HPDE6-E6E7 (cell line): ENCODE measurements around the gene PTPA.

Experiments used
- DNase-seq: peaks from one replicate; pipeline ENCODE4 v3.0.0; 2011; ENCODE audit warnings: missing footprints; ENCODE audit errors: extremely low spot score

Gene PTPA

DNA sequence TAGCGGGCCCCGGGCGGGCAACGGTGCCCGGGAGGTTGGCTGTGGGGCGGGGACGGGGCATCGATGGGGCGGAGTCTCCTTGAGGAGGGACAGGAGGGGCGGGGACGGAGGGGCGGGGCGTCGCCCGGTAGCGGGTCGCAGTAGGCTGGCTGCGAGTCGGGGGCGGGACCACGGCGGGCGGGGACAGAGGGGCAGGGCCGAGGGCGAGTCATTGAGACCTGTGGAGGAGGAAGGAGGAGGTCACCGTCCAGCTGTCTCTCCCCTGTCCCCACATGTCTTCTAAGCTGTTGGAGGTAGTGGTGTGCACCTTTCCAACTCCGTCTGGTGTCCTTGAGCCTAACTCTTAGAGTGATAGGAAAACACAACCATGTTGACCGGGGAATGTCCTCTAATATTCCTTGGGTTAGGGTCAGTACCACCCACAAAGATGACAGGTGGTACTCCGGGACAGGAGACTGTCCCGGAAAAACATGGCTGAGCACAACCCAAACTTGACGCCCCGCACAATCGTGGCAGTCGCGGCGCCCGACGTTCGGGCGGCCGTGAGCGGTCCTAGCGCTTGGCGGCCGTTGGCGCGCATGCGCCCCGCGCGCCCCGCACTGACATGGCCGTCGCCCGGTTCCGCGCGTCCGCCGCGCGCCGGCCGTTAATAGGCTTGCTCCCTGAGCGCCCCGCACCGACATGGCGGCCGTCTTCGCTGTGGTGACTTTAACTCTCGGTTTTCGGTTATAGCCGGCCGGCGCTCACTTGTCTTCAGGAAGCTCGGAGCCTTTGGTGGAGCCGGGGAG lies at the start of gene PTPA, which contains the start of gene CRAT:
Gene PTPA (plus strand): TSS at position 676 of the 788 bp plus-strand sequence. CDS start 186 bp downstream, outside the sequence.
Gene CRAT (minus strand): TSS at position 54 of the 788 bp plus-strand sequence. CDS start 284 bp downstream, outside the sequence.
- peak; percentile 98 for DNase-seq

DNA sequence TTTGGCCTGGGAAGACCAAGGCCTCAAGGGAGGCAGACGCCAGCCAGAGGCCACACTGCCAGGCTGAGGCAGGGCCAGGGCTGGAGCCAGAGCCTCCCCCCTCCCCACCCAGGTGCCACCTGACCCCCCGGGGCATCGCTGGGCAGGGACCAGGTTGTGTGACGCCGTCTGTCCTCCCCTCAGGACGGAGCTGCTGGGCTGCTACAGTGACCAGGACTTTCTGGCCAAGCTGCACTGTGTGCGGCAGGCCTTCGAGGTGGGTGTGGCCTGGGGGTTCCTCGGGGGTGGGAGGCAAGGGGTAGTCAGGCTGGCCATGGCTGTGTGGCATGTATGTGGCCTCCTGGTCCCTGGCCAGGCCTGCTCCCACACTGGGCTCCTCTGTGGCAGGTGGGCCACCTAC lies 48.2 kb upstream of the PTPA start:
- DNase-seq: no peak

DNA sequence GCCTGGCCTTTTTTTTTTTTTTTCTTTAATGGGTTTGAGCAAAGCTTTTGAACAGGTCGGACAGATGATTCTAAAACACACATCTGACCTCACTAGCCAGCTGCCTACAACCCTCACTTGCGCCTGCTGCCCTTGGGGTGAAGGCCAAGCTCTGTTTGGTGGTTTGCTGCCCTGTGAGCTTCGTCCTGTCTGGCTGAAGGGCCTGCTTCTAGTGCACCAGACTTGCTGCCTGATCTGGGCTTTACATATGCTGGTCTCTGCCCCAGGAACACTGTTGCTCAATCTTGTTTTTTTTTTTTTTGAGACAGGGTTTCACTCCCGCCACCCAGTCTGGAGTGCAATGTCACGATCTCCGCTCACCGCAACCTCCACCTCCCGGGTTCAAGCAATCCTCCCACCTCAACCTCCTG lies 46.7 kb upstream of the PTPA start:
- DNase-seq: no peak

DNA sequence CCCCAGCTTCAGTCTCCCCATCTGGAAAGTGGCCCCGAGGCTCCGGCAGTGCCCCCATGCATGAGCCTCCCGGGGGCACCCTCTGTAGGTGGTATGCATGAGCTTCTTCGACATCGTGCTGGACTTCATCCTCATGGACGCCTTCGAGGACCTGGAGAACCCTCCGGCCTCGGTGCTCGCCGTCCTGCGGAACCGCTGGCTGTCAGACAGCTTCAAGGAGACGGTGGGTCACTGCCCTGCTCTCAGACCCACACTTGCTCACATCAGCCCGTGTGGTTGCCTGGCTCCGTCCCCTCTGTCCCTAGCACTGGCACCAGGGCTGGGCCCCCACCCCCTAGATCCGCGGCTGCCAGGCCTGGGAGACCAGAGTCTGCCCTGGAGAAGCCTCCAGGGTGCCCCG lies 43.1 kb upstream of the PTPA start:
- no peak for DNase-seq

DNA sequence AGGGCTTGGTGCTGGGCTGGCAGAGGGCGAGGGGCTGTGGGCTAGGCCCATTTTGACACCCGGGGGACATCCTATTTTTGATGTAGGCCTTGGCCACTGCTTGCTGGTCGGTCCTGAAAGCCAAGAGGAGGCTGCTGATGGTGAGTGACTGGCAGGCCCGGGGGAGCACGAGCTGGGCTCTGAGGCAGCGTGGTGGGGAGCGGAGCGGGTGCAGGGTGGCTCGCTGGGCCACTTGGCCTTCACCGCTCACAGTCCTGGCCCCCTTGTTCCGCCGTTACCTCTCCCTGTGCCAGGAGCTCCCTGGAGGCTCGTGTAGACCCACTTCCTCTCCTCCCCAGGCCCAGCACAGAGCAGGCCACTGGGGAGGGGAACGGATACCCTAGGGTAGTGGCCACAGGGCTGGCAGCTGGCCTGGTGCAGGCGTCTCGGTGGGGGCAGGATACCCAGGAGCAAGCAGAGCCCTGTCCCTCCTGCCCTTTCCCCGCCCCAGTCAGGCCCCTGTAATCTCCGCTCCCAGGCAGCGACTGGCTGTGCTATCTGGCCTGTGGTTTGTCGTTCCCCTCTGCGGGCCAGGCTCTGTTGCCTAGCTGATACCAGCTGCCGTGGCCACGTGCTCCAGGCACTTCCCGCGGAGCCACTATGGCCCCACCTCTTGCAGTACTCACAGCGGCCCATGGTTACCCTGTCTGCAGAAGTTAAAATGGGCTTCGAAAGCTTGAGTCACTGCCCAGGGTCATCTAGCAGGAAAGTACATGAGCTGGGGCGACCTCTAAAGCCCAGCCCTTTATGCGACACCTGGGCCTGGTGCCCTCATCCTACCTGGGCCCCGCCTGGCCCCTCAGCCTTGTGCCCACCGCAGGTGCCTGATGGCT lies 42.0 kb upstream of the PTPA start:
- DNase-seq: no peak

DNA sequence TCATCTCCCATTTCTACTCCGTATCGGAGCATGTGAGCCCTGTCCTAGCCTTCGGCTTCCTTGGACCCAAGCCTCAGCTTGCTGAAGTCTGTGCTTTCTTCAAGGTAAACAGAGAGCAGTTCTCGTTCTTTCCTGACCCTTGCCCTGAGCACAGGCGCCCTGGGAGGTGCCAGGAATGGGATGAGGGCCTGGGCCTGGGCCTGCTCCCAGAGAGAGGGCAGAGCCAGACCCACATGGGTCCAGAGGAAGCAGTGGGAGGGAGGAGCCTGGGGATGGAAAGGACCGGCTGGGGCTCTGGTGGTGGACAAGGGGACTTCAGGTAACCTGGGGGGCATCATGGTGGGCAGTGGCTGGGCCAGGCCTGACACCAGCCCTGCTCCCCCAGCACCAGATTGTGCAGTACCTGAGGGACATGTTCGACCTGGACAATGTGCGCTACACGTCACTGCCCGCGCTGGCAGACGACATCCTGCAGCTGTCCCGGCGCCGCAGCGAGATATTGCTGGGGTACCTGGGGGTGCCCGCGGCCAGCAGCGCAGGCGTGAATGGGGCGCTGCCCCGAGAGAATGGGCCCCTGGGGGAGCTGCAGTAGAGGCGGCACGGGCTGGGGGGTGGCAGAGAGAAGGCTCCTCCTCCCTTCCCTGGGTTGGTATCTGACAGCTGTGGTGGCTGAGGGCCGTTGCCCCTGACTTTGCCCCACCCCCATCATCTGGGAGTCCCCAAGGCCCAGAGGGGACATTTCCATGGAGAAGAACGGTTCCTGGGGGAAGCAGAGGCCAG lies 41.2 kb upstream of the PTPA start:
- DNase-seq: no peak

DNA sequence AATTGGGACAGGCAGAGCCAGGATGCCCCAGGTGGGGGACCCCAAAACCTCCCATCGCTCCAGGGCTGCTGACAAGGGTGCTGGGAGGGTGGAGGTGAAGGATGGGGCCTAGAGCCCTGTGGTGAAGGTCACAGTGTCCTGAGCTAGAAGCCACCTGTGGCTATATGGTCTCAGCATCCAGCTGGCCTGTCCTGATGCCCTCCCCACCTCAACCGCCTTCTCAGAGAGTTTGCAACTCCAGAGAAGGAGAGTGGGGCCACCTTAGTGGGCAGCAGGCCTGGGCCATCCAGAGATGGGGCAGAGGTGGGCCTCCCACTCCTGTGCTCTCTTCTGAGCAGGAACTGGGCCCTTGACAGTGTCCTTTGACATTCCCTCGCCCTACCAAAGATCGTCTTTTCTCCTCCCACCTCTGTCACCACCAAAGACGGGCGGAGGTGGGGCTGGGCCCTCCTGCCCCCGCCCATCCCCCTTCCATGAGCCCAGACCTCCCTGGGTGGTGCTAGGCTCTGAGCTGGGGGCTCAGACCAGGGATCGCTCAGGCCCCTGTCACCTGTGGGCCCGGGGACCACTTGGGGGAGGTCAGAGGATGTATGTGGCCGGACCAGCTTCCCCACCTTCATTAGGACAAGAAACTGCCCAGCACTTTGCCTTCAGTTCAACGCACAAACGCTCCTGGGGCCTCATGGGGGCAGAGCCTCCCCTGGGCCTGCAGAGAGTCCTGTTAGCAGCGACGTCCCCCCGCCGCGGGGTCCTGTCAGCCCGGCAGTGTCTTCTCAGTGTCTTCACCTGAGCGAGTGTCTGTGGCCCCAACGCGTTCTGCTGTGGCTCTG lies 40.3 kb upstream of the PTPA start:
- no peak for DNase-seq

DNA sequence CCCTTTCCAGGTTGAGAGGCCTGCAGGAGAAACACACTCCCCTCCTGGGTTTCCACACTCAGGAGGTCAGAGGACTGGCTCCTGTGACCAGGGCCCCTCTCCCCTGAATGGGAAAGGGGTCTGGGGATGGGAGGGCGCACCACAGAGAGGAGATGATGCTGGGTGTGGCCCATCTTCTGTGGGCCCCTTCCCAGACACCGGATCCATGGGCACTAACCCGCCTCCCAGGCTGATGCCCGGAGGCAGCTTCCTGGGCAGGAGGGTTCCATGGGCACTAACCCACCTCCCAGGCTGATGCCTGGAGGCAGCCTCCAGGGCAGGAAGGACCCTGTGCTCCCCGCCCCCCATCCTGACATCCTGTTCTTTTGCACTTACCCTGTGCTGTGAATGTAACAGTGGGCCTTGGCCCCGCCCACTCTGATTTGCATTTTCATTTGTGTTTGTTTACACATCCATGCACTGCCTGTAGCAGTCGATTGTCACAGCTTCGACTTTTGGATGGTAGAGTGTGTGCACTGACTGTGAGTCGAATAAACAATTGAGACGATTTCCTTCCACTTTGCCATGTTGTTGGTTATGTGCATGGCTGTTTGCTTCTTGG lies 39.6 kb upstream of the PTPA start:
- no peak for DNase-seq

DNA sequence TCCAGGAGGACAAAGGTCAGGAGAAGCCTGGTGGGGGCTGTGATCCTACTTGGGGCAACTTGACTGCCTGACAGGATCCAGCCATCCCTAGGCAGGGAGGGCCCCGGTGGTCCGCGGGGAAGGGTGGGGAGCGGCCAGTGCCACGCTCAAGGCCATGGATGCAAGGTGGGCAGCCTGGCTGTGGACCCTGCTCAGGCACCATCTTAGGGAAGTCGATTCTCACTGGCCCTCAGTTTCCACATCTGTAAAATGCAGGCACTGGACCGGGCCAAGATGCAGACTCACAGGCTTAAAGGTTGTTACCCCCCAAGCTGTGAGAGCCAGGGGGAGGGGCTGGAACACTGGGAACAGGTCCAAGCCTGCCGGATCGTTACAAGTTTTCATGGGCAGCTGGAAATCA lies 39.0 kb upstream of the PTPA start:
- no peak for DNase-seq

DNA sequence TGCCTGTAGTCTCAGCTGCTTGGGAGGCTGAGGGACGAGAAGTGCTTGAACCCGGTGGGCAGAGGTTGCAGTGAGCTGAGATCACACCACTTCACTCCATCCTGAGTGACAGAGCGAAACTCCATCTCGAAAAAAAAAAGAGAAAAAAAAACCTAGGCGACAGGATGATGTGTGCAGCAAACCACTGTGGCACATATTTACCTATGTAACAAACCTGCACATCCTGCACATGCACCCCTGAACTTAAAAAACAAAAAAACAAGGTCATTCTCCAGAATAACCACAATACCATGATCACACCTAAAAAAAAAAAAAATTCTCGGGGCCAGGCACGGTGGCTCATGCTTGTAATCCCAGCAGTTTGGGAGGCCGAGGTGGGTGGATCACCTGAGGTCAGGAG lies 37.8 kb upstream of the PTPA start:
- no peak for DNase-seq

DNA sequence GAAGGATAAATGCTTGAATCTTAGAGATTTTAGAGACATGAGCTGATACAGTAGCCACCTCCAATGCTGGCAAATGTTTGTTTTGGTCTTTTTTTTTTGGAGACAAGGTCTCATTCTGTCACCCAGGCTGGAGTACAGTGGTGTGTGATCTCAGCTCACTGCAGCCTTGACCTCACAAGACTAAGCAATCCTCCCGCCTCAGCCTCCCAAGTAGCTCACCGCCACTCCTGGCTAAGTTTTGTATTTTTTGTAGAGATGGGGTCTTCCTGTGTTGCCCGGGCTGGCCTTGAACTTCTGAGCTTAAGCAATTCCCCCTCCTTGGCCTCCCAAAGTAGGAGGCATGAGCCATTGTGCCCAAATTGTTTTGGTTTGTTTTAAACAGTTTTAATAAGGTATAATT lies 37.1 kb upstream of the PTPA start:
- no peak for DNase-seq

DNA sequence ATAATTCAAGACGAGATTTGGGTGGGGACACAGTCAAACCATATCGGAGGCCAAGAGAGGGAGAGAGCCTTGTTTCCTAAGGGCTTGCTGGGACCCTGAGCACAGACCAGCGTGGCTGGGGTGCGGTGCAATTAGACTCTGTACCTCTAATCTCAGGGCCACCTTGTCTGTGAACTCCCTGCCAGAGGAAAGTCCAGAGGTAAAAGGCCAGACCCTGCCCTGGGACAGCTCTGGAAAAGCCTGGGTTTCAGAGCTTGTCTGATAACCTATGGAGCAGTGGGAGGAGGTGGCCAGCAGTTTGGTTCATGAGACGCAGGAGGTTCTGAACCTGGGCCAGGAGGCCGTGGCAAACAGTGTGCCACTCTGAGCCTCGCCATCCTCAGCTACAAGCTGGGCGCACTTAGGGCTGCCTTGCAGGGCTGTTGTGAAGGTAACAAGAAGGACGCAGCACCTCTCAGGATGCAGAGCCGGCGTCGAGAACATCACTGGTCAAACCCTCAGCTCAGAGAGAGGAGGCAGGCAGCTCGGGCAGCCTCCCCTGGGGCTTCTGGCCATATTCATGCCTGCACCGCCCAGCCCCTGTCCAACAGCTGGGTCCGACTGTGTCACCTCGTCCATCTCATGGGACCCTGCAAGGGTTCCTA lies 35.1 kb upstream of the PTPA start:
- no peak for DNase-seq

DNA sequence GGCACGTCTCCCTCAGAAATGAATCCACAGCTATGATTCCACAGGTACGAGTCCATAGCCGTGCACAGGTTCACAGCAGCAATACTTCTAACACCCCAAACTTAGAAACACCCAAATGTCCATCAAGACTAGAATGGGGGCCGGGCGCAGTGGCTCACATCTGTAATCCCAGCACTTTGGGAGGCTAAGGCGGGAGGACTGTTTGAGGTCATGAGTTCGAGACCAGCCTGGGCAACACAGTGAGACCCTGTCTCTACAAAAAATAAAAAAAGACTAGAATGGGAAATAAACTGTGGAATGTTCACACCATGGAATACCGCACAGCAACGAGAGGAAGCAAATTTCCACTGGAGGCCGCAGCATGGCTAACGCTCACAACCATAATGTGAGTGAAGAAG lies 34.6 kb upstream of the PTPA start:
- no peak for DNase-seq

DNA sequence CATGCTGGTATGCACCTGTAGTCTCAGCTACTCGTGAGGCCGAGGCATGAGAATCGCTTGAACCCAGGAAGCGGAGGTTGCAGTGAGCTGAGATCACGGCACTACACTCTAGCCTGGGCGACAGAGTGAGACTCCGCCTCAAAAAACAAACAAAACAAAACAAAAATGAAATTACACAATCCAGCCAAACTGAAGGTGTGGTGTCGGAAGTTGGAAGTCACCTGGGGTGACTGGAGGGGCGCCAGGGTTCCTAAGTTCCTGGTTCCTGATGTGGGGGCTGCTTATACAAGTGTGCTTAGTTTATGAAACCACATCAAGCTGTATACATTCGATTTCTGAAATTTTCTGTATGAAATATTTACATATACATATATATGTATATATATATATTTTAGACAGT lies 34.0 kb upstream of the PTPA start:
- DNase-seq: no peak

DNA sequence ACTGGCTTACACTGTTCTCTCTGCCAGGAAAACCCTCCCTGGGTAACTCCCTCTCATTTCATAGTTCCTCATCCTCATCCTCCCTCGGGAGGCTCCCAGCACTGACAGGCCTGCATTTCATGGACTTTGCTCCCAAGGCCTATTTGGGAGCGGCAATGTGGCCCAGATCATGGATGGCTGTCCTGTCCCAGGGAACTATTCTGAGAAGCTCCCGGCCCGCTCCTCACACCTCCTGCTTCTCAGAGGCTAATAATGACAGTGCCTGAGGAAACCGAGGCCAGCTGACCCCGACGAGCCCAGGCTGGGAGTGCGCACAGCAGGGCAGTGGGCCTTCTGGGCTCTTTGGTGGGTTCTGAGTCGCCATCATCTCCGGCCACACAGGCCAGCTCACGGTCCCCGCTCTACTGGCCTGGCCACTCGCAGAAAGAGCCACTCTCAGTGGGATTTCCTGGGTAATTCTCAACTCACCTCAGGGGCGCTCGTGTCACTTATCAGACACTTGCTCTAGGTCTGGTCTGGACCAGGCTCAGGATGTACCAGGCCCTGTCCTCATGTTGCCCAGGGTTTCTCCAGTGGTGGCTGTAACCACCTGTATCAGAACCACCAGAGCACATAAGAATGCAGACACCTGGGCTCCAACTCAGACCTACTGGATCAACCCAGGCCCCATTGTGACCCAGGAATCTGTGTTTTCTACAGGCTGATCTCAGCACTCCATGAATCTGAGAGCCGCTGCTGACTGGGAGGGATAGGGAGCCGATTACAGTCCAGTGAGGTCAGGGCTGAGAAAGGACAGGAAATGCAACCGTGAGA lies 32.3 kb upstream of the PTPA start:
- DNase-seq: no peak

DNA sequence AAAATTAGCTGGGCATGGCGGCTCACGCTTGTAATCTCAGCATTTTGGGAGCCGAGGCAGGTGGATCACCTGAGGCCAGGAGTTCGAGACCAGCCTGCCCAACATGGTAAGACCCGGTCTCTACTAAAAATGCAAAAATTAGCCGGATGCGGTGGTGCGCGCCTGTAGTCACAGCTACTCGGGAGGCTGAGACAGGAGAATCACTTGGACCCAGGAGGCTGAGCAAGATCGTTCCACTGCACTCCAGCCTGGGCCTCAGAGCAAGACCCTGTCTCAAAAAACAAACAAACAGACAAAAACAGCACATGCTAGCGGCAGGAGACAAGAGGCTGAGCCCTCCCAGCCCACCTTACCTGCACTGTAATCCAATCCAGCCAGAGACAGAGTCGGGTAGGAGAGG lies 31.4 kb upstream of the PTPA start:
- DNase-seq: no peak

DNA sequence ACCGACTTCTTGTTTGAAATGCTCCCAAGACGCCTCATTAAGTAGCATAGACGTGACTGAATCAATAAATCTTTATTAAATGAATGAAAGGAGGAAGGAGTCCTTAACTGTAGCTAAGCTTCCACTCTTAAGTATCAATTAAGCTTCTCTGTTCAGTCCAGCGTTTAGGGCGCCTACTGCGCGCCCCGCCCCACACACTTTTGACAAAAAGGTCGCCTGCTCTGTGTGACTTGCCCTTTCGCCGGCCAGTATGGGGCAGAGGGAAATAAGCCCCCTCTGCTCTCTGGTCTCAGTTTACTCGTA lies 31.0 kb upstream of the PTPA start:
- no peak for DNase-seq

DNA sequence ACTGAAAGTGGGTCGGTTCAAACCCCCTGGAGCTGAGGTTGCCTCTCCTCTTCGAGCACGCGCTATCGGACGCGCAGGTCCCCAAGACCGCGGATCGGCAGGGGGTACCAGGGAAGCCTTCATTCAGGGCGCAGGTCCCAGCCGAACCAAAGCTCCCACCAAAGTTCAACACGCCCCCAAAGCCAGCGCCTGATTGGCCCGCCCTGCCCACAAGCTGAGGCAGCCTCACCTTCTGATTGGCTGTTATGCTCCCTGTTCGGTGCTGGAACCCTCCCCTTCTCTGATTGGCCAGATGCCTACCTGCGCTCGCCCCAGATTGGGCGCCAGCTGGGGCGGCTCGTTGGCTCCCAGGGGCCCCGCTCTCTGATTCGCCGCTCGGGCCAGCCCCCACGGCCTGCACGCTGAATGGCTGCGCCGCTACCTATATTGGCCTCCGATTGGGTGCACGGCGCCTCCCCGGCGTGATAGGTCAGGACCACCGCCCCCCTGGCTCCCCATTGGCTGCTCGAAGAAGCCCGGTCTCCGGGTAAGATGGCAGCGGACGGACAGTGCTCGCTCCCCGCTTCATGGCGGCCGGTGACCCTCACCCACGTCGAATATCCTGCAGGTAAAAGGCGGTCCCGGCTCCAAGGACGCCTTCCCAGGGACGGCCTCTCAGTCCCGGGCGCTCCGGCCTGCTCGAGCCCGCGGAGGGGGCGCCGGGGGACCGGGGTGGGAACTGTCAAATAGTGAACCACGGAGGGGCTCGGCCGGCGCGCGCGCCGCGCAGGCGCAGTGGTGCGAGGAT lies 30.4 kb upstream of the PTPA start, which contains the start of gene DOLPP1:
Gene DOLPP1 (plus strand): TSS at position 511 of the 787 bp plus-strand sequence. CDS start 21 bp downstream, at position 532.
- DNase-seq: peak; percentile 100
